ENCODE measurements around the gene SARDH.

Gene SARDH

DNA sequence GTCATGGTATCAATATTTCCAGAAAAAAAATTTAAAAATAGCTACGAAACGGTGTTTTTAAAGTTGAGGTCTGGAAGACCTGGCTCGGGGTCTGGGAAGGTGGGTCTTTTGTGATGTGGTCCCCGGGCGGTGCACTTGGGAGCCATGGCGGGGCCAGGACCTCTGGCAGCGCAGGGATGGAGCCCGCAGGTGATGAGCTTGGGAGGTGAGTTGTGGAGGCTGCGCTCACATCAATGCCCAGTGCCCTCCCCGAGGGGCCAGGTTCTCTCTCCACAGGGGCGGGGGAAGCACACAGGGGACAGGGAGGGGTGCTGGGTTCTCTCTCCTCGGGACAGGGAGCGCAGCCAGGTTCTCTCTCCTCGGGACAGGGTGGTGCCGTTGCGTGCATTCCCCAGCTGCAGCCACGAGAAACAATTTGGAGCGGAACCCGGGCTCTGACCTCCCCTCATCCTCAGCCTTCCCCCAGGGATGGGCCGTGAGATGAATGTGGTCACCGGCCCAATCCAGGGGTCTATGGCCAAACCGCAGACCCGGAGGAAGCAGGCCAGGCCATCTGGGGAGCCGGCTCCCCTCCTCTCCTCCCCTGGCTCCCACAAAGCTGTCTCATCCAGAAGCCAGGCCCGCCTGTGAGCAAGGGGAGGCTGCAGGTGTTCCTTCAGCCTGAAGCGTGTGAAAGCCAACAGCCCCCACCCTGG is 76.2 kb downstream of the SARDH start:
- no peak overlapping the region for H3K4me3 ChIP-seq
- H3K27ac ChIP-seq, result no peak overlapping the region

DNA sequence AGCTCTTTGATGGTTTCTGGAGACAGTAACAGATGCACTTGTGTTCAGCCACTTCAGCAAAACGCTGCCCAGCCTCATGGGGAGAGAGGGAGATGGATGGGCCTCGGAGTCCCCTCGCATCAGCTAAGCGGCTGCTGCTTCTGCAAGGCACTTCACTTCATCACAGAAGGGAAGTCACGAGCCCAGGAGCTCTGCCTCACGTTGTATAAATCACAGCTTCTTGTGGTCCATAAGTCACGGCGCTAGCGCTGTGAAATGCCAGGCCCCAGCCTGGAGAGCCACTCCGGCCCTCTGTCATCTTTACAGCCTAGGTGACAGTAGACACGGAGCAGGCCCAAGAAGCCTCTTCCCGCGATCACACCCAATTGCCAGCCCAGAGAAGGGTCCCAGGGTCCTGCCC is 78.6 kb downstream of the SARDH start:
- Histone ChIP-seq H3K27ac (no peak overlapping the region), H3K4me3 (no peak overlapping the region)

DNA sequence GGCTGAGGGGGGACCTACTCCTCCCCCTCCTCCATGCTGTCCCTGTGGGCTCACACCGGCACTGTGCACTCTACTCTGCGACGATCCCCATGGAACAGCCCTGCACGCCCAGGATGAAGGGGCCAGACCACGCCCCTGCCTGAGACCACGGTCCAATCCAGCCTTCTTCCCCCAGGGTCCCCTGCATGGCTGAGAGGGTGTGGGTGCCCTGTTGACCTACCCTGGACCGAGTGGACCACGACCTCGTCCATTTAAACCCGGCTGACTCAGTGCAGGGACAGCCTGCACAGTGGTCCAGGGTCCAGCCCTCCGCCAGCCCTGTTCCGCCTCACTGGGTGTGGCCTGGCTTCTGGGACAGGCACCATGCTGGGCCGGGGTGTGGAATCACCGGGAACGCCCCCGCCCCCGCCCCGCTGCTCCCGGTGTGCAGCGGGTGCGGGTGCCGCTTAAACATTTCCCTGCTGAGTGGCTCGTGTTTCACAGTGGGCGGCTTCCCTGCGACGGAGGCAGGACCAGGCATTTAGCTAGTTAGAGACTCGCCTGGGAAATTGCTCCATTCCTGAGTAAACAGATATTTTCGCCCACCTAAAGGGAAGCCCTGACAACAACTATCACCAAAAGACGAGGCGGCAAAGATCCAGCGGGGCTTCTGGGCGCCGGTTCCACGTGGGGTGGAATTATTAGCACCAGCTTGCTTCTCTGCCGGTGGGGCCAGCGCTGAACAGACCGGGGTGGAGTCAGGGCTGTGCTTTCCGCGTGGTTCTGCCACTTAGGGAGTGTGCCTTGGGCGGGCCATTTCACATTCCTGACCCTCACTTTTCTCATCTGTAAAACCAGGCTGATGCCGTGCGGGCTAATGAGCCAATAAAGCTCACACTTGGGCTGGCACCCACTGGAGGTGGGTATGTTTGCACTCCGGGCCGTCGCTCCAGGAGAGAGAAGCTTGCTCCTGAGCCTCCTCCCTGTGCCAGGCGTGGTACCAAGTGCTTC is 79.4 kb downstream of the SARDH start:
- Histone ChIP-seq H3K4me3 (peak overlapping the region in 1 of 7 experiments; percentile 4), H3K27ac (peak overlapping the region in 1 of 21 experiments; percentile 16)

DNA sequence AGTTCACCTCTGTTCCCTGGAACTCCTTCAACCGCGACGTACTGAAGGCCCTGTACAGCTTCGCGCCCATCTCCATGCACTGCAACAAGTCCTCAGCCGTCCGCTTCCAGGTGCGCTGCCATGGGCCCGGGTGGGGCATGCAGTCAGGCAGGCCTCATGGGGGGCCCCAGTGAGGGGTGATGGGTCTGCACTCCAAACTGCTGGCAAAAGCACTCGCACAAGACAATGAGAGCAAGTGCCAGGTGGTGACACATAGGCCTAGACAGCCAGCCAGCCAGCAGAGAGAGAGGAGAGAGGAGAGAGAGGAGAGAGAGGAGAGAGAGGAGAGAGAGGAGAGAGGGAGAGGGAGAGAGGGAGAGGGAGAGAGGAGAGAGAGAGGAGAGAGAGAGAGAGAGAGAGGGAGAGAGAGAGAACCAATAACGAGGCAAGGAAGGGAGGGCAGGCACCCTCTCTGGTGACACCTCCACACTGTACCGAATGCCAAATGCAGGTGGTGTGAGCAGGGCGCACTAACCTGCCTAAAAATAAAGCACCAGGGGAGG is 81.0 kb downstream of the SARDH start:
- no peak overlapping the region for H3K4me3 ChIP-seq
- H3K27ac ChIP-seq, result no peak overlapping the region

DNA sequence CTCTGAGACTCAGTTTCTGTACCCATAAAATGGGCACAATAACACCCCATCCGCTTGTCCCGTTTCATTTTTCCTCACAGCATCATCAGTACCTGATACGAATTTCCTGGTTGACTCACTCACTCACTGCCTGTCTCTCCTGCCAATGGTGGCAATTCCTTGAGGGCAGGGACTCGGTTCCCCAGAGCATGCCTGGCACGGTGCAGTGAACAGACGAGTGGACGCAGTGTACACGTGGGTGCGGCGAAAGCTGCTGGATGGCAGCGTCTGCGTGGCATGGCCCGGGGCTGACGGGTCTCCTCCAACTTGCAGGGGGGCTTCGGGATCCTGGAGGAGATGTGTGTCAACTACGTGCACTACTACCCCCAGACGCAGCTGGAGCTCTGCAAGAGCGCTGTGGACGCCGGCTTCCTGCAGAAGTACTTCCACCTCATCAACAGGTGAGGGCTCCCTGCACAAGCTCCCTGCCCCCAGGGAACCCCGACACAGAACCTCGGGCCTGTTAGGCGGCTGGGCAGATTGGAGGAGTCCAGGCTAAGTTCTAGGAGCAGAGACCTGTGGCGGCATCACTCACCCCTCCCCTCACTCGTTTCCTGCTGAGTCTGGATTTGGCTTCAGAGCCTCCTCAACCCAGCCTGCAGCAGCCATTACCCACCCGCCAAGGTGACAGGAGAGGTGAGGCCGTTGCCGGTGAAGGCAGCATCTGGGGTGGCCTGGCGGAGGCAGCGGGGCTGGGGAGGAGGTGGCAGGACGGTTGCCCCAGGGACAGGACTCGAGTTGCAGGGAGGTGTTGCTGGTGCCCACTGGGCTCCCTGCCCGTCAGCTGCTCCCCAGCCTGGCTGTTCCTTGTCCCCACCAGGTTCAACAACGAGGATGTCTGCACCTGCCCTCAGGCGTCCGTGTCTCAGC is 81.7 kb downstream of the SARDH start:
- H3K4me3 ChIP-seq, result no peak overlapping the region
- H3K27ac ChIP-seq, result no peak overlapping the region

DNA sequence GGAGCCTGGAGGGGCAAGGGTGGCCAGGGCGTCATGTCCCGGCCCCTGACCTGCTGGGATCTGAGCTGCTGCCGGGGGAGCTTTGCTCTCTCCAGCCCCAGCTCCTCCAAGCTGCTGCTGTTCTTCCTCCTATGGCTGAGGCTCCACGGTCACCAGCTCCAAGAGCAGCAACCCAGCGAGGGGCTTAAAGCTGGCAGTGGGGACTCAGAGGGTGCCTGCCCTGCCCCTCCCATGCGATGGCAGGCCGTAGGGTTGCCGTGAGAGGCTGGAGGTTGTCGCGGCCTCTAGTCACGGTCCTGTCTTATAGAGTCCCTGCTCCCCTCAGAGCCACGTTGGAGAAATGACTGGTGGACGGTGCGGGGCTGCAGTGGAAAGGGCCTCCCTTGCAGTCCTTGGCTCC is 82.5 kb downstream of the SARDH start:
- H3K27ac ChIP-seq, result no peak overlapping the region
- H3K4me3 ChIP-seq, result no peak overlapping the region

DNA sequence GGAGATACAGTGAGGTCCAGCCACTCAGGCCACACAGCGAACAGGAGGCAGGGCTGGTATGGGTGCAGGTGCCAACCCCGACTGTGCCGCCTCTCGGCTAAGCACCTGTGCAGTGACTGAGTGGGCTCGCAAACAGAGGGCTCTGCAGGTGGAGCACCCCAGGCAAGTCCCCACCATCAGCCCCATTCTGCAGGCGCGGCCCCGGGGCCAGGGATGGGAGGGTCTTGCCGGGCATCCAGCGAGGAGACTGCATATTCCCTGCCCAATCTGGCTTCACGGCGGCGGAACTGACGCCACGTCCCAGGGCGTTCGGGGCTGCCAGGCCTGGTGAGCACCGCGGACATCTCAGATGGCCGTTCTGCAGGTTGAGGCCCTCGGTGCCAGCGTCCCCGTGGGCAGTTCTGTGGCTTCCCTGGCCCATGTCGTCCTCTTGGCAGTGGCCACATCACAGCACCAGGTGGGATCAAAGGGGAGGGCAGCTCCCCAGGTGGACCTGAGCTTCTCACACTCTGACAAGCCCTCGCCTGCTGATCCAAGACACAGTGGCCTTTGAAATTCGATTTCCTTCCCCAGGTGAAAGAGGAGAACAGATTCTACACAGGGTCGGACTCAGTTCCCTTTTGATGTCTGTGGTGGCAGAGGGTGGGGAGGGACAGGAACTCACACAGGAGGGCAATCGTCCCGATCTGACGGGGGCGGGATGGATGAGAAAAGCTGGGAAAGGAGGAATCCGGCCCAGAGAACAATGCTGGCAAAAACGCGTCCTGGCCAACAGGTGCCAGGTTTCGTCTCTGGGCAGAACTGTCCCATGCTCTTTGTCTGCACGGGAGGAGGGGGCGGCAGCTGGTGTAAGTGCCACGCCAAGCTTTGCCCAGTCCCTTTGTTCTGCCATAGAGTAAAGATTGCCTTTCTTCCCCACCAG is 83.2 kb downstream of the SARDH start:
- Histone ChIP-seq H3K4me3 (no peak overlapping the region), H3K27ac (no peak overlapping the region)

DNA sequence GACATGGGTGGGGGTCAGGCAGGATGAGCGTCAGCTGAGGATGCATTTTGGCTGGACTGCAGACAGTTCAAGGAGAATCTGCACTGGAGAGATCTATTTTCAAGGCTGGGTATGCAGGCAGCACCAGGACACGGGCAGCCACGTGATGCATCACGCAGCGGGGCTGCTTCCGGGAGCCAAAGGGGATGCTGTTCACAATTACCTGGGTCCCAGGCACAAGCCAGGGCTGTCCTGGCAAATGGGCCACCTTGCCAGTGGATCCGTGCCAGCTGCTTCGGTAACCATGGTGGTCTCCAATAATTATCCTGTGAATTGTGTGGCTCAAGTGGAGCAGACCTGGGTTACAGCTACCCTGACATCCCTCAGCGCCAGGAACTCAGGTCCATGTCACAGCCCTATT is 84.5 kb downstream of the SARDH start:
- Histone ChIP-seq H3K4me3 (no peak overlapping the region), H3K27ac (no peak overlapping the region)

DNA sequence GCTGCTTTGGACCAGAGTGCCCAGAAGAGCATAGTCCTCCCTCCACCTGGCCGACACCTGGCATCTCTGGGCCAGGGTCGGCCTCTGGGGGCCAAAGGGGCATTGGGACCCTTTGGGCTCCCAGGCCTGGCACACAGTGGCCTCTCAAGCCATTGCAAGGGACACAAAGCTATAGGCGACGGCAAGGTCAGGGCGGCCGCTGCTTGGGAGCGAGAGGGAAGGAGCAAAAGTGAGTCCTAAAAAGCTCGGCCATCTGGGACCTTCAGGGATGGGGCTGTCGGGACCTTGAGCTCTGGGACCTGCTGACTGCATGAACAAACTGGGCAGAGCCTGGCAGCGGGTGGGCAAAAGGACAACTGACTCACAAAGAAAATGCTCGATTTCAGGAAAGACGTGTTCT is 88.1 kb downstream of the SARDH start:
- H3K4me3 ChIP-seq, result no peak overlapping the region
- no peak overlapping the region for H3K27ac ChIP-seq

DNA sequence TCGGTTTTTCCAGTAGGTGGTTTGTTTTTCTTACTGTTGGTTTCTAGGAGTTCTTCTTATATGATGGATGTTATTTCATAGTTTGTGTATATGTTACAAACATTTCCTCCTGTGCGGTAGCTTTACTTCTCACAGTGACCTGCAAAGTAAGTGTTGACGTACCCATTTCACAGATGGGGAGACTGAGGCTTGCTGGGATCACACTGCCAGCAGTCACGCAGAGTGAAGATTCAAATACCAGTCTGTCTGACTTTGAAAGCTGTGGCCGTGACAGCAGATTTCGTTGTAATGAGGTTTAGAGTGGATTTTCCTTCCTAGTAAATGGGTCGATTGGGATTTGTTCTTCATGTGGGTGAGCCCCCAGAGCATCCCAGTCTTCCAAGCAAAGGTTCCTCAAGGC is 89.0 kb downstream of the SARDH start:
- Histone ChIP-seq H3K4me3 (no peak overlapping the region), H3K27ac (no peak overlapping the region)

DNA sequence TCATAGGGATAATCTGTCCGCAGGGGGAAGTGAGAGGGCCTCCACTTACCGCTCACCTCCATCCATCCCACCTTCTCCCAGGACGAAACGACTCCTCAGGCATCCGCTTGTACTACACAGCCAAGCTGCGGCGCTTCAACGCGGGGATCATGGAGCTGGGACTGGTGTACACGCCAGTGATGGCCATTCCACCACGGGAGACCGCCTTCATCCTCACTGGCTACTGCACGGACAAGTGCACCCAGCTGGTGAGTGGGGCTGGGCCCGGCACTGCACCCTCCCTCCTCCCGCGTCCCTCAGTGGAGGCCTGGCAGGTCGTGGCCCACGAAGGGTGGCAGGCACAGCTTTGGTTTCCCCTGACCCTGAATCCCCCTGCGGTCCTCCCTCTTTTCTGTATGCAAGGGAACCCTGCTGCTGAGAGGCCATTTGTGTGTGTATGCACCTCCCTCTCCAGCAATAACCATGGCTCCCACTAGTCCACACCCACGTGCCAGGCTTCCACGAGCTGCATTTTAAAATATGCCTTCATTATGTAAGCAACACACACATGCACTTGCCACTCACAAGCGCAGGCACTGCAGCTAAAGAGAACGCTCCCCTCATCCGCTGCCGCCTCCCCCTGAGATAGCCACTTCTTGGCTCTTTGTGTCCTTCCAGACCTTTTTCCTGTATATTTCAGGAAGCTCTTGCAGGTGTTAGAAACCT is 90.2 kb downstream of the SARDH start:
- Histone ChIP-seq H3K4me3 (no peak overlapping the region), H3K27ac (no peak overlapping the region)

DNA sequence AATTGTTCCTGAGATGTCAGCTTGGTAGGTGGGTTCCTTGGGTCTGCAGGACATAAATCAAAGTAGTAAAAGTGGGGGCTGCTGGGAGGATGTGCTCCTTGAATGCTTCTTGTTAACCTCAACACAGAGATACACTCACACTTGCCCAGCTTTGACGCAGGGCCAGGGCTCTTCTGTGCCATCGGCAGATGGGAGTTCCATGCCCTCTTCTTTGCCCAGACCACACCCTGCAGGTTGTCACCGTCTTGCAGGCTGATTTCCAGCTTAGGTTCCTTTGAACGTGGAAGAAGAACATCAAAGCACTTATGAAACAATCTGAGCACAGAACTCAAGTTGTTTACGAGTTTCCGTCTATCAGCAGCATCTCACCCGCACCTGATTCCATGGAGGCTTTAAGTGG is 91.0 kb downstream of the SARDH start:
- H3K27ac ChIP-seq, result no peak overlapping the region
- H3K4me3 ChIP-seq, result no peak overlapping the region

DNA sequence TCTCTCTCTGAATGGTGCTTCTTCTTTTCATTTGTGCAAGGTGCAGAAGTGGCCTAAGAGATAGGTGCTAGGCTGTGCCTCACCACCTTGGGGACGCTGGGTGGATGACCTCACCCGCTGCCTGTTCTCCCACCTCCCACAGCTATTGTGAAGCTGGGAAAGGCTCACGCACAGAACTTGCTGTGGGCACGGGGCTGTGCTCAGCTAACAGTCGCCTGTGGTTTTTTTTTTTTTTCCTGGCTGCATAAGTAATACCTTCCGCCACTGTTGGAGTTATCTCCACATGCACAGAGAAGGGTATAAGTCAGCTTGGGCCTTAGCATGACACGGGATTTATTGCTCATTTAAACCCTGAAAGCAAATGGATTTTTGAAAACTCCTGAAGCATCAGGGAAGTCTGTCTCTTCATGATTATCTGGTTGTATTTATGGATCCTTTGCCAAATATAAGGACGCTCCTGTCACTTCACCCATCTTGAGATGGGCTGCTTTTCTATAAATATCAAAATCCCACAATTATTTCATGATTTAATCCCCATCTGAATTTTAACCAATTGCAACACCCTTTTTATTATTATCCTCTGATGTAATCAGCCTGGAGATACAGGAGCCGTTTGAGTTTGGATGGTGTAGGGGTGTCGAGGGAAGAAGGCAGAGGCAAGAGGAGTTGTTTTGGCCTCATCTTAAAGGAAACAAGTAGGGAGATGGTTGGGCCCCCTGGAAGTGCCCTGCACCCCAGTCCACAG is 93.0 kb downstream of the SARDH start:
- no peak overlapping the region for H3K27ac ChIP-seq
- H3K4me3 ChIP-seq, result no peak overlapping the region

DNA sequence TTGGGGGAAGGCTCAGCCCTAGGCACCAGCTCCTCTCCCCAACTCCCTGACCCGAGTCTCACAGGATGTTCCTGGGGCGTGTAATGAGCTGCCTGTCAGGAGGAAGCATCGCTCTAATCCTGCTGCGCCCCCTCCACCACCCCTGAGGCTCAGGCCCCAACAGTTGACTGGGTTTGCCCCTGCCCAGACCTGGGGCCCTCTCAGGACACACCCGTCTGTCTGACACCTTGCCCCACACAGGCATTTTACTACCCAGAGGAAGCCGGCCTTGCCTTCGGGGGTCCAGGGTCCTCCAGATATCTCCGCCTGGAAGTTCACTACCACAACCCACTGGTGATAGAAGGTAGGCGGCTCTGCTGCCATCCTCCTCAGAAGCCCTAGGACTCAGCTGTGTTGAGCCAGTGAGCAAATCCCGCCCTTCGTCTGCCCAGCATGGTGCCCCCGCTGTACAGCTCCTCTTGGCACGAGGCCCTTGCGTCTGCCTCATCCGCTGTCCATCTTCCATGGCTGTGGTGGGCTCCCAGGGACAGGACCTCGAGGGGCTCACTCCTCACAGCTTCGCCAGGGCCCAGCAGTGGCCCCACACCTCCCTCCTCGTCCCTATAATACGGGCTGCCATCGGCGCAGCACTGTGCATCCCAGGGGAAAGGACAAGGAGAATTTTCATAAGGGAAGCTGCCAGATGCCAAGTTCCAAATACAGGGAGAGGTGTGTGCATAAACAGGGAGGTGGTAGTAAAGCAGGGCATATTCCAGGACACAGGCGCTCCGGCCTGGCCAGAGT is 94.0 kb downstream of the SARDH start:
- Histone ChIP-seq H3K4me3 (no peak overlapping the region), H3K27ac (no peak overlapping the region)

DNA sequence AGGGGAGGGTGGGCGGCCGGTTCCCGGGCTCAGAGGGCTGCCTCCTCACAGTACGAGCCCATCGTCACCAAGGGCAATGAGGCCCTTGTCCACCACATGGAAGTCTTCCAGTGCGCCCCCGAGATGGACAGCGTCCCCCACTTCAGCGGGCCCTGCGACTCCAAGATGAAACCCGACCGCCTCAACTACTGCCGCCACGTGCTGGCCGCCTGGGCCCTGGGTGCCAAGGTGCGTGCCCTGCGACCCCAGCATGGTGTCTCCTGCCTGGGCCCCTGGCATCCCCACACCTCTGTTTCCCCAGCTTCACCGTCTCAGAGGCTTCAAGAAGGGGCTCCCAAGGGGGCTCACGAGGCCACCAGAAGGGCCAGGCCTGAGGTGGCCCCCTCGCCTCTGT is 94.8 kb downstream of the SARDH start:
- Histone ChIP-seq H3K27ac (no peak overlapping the region), H3K4me3 (no peak overlapping the region)

DNA sequence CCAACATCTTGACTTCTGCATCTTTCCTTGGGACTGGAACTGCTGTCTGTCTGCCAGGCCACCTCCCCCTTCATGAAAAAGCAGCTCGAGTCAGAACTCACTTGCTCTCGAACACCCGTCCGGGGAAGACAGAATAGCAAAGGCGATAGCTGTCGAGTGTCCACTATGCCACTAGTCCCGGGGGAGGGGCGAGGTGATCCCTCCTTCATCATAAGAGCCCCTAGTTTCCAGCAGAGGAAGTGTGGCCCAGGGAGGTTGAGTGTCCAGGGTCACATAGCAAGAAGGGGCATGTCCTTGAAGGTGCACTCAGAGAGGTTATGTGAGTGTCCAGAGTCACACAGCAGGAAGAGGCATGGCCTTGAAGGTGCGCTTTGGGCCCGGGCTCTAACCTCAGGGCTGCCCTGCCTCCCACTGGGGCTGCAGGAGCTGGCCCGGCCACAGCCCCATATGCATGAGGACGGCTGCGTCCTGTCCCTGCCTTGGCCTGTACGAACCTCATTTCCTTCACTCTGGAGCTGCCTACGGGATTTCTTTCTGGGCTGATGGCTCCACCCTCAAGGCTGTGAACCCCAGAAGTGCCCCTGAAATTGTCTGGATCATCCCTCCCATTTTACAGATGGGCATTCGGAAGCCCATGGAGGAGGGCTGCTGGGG is 95.3 kb downstream of the SARDH start:
- no peak overlapping the region for H3K27ac ChIP-seq
- no peak overlapping the region for H3K4me3 ChIP-seq

Measured in skin epidermis (tissue), 12 donors.